Prostate gland (tissue), 2 donors: ENCODE measurements around the gene AURKB.

Source experiments
- POLR2A ChIP-seq: fragments of 450-650 bp; IDR thresholded peaks from one replicate; pipeline ENCODE4 v1.6.1; 2016; ENCODE audit warnings: antibody characterized with exemption, mild to moderate bottlenecking
- TF ChIP-seq, protein P1 (sequence below), 4 experiments: fragments of 200-600 bp in 2 of 4; fragments of 450-650 bp in 2 of 4; sonication (generic) in 2 of 4; IDR thresholded peaks; 1 replicate in 3 of 4; 2 replicates in 1 of 4; pipeline ENCODE4 v1.5.1; 2016 to 2019; ENCODE audit warnings: antibody characterized with exemption in 4 of 4, mild to moderate bottlenecking in 2 of 4, moderate library complexity in 2 of 4

DNA sequence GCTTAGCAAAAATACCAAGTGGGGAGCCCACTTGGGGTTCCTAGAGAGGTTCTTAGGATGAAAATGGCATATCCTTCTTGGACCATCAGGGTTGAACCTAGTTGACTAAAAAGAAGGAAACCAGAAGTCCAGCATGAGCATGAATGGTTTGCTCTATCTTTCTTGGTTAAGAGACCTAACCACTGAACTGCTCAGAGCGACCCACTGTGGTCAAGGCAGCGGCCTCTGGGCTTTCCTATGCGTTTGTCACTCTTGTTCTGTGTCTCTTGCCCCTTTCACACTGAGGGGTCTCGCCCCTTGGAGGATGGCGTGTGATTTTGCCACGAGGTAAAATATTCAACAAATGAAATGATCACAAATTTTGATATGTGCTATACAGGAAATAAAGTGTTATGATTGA lies 19.9 kb downstream of the AURKB start:
- TF ChIP-seq POLR2A: no peak
- TF ChIP-seq, protein P1, sequence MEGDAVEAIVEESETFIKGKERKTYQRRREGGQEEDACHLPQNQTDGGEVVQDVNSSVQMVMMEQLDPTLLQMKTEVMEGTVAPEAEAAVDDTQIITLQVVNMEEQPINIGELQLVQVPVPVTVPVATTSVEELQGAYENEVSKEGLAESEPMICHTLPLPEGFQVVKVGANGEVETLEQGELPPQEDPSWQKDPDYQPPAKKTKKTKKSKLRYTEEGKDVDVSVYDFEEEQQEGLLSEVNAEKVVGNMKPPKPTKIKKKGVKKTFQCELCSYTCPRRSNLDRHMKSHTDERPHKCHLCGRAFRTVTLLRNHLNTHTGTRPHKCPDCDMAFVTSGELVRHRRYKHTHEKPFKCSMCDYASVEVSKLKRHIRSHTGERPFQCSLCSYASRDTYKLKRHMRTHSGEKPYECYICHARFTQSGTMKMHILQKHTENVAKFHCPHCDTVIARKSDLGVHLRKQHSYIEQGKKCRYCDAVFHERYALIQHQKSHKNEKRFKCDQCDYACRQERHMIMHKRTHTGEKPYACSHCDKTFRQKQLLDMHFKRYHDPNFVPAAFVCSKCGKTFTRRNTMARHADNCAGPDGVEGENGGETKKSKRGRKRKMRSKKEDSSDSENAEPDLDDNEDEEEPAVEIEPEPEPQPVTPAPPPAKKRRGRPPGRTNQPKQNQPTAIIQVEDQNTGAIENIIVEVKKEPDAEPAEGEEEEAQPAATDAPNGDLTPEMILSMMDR (IDR thresholded peaks at IDR 0.05): no peak
